ENCODE measurements around the gene PDE8A.

The PDE8A gene, protein sequence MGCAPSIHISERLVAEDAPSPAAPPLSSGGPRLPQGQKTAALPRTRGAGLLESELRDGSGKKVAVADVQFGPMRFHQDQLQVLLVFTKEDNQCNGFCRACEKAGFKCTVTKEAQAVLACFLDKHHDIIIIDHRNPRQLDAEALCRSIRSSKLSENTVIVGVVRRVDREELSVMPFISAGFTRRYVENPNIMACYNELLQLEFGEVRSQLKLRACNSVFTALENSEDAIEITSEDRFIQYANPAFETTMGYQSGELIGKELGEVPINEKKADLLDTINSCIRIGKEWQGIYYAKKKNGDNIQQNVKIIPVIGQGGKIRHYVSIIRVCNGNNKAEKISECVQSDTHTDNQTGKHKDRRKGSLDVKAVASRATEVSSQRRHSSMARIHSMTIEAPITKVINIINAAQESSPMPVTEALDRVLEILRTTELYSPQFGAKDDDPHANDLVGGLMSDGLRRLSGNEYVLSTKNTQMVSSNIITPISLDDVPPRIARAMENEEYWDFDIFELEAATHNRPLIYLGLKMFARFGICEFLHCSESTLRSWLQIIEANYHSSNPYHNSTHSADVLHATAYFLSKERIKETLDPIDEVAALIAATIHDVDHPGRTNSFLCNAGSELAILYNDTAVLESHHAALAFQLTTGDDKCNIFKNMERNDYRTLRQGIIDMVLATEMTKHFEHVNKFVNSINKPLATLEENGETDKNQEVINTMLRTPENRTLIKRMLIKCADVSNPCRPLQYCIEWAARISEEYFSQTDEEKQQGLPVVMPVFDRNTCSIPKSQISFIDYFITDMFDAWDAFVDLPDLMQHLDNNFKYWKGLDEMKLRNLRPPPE

DNA sequence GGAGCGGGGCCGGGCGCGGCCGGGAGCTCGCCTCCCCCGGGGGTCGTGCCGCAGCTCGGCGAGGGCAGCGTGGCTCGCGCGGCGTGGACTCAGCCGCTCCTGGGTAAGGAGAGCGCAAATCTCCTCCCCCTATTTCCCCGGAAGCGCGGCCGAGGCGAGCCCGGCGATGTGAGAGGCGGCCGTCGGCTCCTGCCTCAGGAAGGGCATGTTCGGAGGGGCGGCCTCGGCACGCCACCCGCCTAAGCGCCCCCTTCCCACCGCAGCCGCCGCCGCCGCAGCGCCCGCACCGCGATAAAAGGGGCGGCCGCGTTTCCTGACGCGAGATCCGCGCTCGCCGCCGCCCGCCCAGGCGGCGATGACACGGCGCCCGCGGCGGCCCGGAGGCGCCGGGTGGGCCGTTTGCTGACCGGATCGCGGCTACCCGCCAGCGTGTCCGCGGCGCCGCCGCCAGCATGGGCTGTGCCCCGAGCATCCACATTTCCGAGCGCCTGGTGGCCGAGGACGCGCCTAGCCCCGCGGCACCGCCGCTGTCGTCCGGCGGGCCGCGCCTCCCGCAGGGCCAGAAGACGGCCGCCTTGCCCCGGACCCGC lies at the start of gene PDE8A:
Gene PDE8A (plus strand): TSS at position 146 of the 590 bp plus-strand sequence. CDS start 307 bp downstream, at position 453.
- DNase-seq (ENCODE audit: low read depth in 1 of 2, low spot score in 1 of 2), result peak in 1 of 2 donors; percentile 25

DNA sequence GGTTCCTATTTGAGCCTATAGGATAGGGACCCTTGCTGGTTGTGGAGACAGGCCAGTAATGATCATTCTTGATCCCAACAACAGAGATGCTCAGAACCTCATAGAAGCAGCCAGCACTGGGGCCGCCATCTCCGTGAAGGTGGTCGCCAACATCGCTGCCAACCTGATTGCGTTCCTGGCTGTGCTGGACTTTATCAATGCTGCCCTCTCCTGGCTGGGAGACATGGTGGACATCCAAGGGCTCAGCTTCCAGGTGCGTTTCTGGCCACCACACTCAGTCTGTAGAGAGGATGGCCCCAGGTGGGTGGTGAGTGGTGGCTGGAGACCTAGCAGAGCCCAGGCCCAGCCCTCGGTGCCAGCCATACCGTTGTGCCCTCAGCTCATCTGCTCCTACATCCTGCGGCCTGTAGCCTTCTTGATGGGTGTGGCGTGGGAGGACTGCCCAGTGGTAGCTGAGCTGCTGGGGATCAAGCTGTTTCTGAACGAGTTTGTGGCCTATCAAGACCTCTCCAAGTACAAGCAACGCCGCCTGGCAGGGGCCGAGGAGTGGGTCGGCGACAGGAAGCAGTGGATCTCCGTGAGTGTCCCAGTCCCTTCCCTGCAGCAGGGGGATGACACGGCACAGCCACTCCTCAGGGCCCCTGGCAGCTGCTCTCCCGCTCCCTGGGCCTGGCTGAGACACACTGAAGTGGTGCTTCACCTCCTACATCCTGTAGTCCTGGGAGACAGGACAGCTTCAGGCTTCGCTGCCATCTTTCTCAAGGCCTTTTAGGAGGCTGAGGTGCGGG lies 46.5 kb upstream of the PDE8A start:
- no peak for DNase-seq (ENCODE audit: low read depth in 1 of 2, low spot score in 1 of 2)

DNA sequence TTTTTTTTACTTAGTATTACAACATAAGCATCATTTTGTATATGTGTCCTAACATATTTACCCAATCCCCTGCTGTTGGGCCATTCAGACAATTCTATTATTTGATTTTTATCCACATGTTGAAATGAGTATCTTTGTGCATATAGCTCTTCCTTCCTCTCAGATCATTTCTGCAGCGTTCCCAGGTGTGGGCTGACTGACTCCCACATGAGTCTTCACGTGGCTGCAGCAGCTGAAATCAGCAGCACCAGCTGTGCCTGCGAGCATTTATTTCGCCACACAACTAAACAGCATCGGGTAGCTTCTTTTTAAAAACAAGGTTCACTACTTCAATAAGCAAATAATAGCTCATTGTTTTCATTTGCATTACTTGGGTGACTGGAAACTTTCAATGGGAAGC lies 44.5 kb upstream of the PDE8A start:
- no peak for DNase-seq (ENCODE audit: low read depth in 1 of 2, low spot score in 1 of 2)

DNA sequence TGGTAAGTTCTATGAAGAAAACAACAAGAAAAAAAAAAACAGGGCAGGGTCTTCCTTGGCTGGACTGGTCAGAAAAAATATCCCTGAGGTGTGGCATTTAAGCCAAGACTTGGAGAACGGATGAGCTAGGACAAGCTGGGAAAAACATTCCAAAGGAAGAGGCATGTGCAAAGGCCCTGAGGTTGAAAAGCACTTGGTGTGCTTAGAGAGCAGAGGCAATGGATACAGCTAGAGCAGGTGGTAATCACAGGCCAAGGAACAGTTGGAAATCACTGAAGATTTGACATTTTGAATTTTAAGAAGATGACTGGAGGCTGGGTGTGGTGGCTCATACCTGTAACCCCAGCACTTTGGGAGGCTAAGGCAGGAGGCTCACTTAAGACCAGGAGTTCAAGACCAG lies 42.9 kb upstream of the PDE8A start:
- no peak for DNase-seq (ENCODE audit: low read depth in 1 of 2, low spot score in 1 of 2)

DNA sequence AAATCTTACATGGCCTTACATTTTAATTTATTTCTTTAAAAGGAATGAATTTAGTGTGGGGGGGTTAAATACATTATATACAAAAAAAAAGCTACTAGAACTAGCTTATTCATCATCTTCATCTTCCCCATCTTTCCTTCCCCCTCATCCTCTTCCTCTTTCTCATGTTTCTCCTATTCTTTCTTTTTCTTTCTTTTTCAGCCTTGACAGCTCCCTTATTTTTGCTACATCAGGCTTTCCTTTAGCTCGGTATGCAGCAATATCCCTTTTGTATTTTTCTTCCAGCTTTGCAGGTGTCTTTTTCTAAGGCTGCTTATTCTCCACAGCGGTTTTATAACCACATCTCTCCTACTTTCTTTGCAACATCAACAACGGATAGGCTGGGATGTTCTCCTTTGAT lies 41.3 kb upstream of the PDE8A start:
- DNase-seq (ENCODE audit: low read depth in 1 of 2, low spot score in 1 of 2), result no peak

DNA sequence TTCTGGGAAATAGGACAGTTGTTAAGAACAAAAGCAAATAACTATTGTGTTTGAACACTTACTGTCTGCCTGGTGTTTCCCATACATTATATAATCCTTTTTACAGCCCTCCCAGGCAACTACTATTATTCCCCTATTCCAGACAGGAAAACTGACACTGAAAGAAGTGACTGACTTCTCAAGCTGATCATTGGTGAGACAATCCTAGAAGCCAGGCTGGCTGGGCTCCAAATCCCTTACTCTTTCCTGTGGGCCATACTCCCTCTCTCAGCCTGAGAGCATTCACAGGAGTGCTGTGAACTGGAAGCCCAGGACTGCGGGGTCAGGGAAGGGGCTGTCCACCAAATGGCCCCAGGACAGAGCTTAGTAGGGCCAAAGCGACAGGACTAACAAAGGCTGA lies 39.2 kb upstream of the PDE8A start:
- no peak for DNase-seq (ENCODE audit: low read depth in 1 of 2, low spot score in 1 of 2)

DNA sequence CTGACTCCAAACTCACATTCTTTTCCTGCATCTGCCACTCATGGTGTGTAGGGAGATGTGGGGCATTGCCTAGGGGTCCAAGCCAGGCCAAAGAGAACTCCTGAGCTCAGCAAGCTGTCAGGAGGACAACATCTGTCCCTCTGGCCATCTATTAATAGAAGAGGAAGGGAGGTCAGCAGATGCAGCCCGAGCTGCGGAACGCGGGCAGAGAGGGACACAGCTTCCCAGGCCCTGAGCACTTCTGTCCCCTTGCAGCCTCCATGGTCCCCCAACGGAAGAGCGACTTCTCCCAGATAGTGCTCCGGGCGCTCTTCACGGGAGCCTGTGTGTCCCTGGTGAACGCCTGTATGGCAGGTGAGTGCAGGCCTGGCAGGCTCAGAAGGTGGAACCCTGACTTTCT lies 37.3 kb upstream of the PDE8A start:
- no peak for DNase-seq (ENCODE audit: low read depth in 1 of 2, low spot score in 1 of 2)

DNA sequence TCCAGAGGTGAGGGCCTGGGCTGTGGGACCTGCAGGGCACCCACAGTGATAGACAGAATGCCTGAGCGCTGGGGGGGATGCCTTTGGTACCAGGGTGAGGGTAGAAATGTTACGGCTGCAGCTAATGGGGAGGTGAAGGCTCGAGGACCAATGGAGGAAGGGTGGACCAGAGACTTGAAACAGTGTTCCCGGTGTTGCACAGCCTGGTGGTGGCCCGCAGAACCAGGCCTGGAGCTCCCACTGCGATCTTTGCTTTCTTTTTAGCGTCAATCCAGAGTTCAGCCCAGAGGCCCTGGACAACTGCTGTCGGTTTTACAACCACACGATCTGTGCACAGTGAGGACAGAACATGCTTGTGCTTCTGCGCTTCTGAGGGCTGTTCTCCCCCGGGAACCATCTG lies 36.8 kb upstream of the PDE8A start:
- DNase-seq (ENCODE audit: low read depth in 1 of 2, low spot score in 1 of 2), result no peak

DNA sequence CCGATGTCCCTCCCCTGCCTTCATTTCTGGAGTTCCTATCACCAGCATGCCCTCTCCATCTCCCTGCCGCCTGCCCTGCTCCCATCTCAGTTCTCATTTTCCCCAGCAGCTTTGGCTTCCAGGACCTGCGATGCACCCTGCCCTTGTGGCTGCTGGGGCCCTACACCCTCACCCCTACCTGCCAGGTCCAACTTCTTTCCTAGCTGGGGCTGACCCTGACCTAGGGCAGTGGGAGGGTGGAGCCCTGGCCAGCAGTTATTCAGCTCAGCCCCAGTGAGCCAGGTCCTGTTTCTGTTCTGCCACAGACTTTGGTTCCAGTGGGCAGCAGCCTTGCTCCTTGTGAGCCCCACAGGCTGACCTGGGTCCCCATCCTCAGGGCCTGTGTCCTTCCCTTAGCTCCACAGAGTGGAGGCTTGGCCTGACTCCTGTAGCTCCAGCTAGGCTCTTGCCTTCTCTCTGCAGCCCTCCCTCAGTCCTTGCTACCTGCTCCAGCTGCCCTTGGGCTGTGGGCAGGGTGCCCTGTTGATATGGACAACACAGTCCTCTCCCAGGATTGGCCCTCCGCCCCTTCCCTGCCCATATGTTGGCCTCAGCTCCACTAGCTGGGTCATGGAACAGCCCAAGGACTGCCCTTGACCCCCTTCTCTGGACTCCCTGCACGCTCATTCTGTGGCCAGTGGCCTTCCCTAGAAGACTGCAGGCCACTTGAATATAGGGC lies 34.7 kb upstream of the PDE8A start:
- no peak for DNase-seq (ENCODE audit: low read depth in 1 of 2, low spot score in 1 of 2)

DNA sequence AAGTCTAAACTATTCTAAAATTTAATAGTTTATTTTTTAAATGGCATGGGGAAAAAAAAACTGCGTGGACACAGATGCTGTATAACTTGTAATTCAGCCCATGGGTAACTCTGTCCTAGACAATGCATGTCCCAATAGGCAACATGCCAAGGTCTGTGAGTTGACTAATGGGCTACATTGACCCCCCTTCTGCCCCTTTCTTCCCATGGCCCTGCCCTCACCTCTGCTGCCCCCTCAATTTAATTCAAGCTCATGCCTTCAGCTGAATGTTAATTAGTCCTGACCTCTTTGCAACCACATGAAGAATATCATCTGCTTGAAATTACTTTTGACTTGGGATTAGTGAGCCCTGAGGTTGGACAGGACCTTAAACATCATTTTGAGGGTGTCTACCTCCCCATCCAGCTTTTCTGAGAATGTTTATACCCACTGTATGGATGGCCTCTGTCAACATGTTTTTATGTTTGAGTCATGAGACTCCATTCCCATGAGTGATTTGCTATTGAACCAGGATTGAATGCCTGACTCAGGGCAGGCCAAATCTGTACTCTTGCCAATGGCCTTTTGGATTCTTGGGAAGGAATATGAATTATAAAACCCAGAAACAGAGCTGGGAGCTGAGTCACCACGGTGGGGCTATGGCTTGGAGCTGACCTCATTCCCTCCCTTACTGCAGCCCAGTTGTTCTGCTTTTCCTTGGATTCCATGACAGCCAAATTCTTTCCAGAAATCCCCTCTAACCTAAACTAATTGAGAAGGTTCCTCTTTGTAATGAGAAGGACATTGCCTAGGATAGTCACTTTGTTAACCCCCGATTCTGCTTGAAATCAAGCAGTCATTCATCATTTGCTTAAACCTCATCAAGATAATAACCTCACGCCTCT lies 33.5 kb upstream of the PDE8A start:
- DNase-seq (ENCODE audit: low read depth in 1 of 2, low spot score in 1 of 2), result no peak

DNA sequence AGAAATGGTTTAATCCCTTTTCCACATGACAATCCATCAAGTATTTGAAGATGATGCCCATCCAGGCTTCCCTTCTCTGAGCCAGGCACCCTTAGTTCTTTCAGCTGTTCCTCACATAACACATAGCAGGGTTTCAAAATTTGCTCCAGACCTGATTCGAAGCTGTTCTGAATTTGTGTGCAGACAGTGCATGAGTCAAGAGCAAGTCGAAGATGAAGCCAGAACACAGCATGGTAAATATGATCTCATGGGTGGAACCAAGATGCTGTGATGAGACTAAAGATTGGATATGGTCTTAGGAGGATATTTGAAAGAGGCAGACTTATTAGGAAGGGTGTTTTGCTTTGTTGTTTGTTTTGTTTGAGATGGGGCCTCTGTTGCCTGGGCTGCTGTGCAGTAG lies 32.6 kb upstream of the PDE8A start:
- DNase-seq (ENCODE audit: low read depth in 1 of 2, low spot score in 1 of 2), result no peak

DNA sequence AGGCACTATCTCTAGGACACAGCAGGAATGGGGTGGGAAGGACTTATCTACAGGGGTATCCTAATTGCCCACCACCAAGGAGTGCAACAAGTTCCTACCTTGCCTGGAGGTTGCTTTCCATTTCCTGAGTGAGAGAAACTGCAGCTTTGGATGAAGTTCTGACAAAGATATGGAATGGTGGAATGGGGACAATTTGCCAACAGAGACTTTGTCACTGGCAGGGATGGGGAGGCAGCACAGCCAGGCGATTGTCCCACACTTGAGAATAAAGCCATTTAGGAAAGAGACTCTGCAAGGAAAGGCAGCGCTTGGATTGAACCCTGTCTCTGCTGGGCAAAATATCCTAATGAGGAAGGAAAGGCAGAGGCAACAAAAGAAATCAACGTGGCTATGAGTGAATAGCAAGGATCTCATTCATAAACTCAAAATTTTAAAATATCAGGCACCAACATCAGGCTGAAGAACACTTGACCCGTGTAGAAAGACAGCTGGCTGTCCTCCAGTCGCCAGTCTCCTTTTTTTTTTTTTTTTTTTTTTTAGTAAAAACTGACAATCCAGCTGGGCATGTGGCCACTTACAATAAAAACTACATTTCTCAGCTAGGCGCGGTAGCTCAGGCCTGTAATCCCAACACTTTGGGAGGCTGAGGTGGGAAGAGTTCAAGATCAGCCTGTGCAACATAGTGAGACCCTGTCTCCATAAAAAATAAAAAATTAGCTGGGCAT lies 31.6 kb upstream of the PDE8A start:
- DNase-seq (ENCODE audit: low read depth in 1 of 2, low spot score in 1 of 2), result no peak

DNA sequence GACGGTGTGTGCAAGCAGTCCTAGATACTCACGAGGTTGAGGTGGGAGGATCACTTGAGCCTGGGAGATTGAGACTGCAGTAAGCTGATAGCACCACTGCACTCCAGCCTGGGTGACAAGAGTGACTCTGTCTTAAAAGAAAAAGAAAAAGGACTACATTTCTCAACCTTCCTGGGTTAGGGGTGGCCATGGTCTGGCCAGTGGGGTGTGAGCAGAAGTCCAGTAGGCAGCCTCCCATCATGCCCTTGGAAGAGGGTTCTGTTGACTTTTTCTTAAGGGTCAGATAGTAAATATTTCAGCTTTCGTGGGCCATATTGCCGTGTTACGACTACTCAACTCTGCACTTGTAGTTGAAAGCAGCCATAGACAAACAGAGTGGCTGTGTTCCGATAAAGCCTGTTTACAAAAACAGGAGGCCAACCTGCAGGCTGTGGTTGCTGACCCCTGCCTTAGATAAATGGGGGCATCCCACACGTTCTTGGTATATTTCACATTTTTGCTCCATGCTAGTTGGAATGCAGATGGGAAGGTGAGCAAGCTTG lies 31.0 kb upstream of the PDE8A start:
- no peak for DNase-seq (ENCODE audit: low read depth in 1 of 2, low spot score in 1 of 2)

DNA sequence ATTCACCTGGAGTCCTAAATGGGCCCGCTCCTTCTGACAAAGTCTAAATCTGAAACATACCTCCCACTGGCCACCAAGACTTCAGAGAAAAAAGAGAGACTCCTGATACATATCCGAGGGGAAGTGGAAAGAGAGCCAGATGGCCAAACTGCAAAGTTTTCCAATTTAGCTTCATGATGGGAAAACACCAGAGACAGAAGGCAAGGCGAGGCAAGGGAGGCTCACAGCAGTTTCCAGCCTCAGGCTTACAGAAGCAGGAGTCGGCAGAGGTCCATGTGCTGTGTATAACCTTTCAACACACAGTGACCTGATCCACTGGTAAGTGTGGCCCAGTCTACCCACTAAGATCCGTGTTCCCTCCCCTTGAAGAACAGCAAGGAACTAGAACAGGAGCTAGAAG lies 29.9 kb upstream of the PDE8A start:
- no peak for DNase-seq (ENCODE audit: low read depth in 1 of 2, low spot score in 1 of 2)

DNA sequence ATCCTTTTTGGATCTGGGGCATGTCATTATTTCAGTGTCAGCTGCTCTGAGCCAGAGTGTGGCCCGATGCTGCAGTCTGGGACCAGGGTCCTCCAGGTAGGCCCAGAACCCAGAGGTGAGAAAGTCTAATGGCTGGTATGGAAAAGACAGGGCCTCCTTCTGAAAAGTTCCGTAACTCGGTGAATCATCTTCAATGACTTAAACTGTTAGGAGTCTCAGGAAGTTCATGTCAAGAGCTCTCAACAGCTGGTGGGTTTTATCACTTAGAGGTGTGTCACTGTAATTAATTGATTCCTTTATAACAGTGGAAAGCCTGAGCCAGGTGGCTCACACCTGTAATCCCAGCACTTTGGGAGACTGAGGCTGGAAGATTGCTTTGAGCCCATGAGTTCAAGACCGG lies 28.5 kb upstream of the PDE8A start:
- DNase-seq (ENCODE audit: low read depth in 1 of 2, low spot score in 1 of 2), result no peak

DNA sequence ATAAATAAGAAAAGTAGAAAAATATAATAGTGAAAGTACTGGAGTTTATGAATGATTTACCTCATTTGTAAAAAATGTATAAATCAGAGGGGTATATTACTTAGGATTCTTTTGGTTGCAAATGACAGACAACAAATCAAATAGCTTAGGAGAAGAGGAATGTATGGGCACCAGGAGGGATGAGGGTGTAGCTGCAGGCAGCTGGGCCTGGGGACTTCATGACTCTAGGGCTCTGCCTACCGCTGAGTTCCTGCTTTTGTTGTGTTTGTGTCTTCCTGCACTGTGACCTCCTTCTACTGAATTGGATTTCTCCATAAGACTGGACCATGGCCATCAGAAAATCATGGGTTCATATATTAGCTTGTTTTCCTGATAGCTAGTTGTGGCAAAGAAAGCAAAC lies 27.9 kb upstream of the PDE8A start:
- DNase-seq (ENCODE audit: low read depth in 1 of 2, low spot score in 1 of 2), result no peak

DNA sequence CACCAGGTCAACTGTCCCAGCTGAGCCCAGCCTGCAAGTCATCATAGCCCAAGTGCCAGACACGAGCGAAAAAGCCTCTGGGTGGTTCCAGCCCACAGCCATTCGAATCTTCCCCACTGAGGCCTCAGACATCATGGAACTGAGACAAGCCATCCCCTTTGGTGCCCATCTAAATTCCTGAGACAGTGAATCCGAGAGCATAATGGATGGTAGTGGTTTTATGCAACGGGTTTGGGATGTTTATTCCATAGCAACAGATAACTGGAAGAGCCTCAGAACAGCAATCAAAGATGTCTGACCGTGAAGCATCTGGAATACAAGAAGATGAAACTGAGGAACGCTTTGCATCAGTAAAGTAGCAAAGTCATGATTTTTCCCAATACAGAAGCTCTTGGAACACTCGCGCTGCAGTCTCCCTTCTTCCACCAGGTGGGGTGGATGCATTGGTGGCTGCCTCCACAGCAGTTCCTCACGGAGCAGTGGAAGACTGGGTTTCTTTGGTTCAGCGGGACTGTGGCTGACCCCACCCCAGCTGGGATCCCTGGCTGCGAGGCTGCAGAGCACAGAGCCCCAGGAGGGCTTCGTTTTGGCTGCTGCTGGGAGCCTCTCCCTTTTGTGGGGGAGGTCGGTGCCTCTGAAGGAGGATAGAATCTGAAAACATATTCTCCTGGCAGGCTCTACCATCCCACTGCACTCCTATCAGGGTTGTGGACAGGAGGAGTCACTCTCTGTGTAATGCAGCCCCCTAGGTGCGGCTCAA lies 26.4 kb upstream of the PDE8A start:
- peak in 1 of 2 donors; percentile 12 for DNase-seq (ENCODE audit: low read depth in 1 of 2, low spot score in 1 of 2)

DNA sequence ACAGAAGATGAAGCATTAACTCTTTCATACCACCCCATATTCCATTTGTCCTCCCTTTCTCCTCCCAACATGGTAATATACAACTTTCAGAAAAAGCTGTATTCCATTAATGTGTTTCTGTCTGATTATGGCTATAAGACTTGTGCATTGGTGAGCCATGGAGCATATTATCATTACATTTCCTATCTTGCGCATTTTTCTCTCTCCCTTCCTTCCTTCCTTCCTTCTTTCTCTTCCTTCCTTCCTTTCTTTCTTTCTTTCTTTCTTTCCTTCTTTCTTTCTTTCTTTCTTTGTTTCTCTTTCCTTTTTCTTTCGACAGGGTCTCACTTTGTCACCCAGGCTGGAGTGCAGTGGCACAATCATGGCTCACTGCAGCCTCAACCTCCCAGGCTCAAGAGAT lies 25.5 kb upstream of the PDE8A start:
- DNase-seq (ENCODE audit: low read depth in 1 of 2, low spot score in 1 of 2), result no peak

Data from stimulated activated CD4-positive, alpha-beta T cell treated with anti-CD3 and anti-CD28 coated beads, Interleukin-15, amount 100 ng/mL, for 1 hour (primary cell).